HG03108 (cell line): Measurements from ENCODE around the gene CXCL17.
"Not testable (repeated sequence)": the region's sequence is repeated elsewhere in the genome, so short reads cannot be mapped to it uniquely, and the experiment has no call there.

ENCODE experiments used
- ATAC-seq: cut with Tn5 transposase; IDR thresholded peaks from one replicate; pipeline ENCODE4 v1.9.1; 2021; ENCODE audit warnings: moderate library complexity; ENCODE audit not compliant: unreplicated experiment

The CXCL17 gene

GRCh38 chr19:42442833-42443232 lies at the start of gene CXCL17:
Gene CXCL17 (minus strand): TSS chr19:42442946. CDS start chr19:42442832, 114 bp downstream.
- no peak for ATAC-seq

GRCh38 chr19:42488783-42489521 lies 46.2 kb upstream of the CXCL17 start:
- no peak for ATAC-seq

- ATAC-seq = no peak
Measured at GRCh38 chr19:42487798-42488178, 45.0 kb upstream of the CXCL17 start.

GRCh38 chr19:42487032-42487797 lies 44.5 kb upstream of the CXCL17 start:
- no peak for ATAC-seq

GRCh38 chr19:42485036-42485435 lies 42.3 kb upstream of the CXCL17 start:
- ATAC-seq = not testable (repeated sequence)

- no peak for ATAC-seq
Measured at GRCh38 chr19:42480335-42481095, 37.8 kb upstream of the CXCL17 start.

GRCh38 chr19:42479736-42480135 lies 37.0 kb upstream of the CXCL17 start:
- ATAC-seq = no peak

GRCh38 chr19:42478765-42479311 lies 36.1 kb upstream of the CXCL17 start:
- no peak for ATAC-seq

GRCh38 chr19:42477933-42478332 lies 35.2 kb upstream of the CXCL17 start:
- no peak for ATAC-seq

GRCh38 chr19:42477117-42477516 lies 34.4 kb upstream of the CXCL17 start:
- no peak for ATAC-seq

- ATAC-seq = no peak
Measured at GRCh38 chr19:42475366-42475765, 32.6 kb upstream of the CXCL17 start.

- no peak for ATAC-seq
Measured at GRCh38 chr19:42474743-42475142, 32.0 kb upstream of the CXCL17 start.

GRCh38 chr19:42473686-42474085 lies 30.9 kb upstream of the CXCL17 start:
- no peak for ATAC-seq

GRCh38 chr19:42472402-42473147 lies 29.8 kb upstream of the CXCL17 start:
- ATAC-seq = no peak

- no peak for ATAC-seq
Measured at GRCh38 chr19:42471554-42472249, 29.0 kb upstream of the CXCL17 start.

- no peak for ATAC-seq
Measured at GRCh38 chr19:42469311-42470235, 26.8 kb upstream of the CXCL17 start.

GRCh38 chr19:42468273-42468796 lies 25.6 kb upstream of the CXCL17 start:
- ATAC-seq = no peak

- no peak for ATAC-seq
Measured at GRCh38 chr19:42467183-42467760, 24.5 kb upstream of the CXCL17 start.
